Breast epithelium (tissue), 4 donors: Measurements from ENCODE around the gene KCNK3. TPM values are rescaled to one million over a fixed set of nuclear protein-coding genes. Genes with fewer than 3 reads are reported as not detected.

Source experiments
- DNase-seq, 2 donors: peaks; one replicate each; pipeline ENCODE4 v3.0.0-alpha.2; 2019; ENCODE audit warnings: low spot score in 2 of 2
- H3K27ac ChIP-seq, 2 donors: fragments of 200-600 bp; sonication (generic) in 1 of 2; one replicate each; pipeline ENCODE4 v1.5.1; 2016 to 2019; ENCODE audit warnings: mild to moderate bottlenecking in 1 of 2
- H3K27me3 ChIP-seq, 2 donors: fragments of 200-600 bp; sonication (generic) in 1 of 2; one replicate each; pipeline versions ENCODE4 v1.5.1 to v1.6.0; 2017 to 2019; ENCODE audit warnings: control low read depth in 1 of 2, mild to moderate bottlenecking in 1 of 2
- H3K36me3 ChIP-seq: fragments of 200-600 bp; one replicate; pipeline ENCODE4 v1.5.1; 2019
- H3K4me1 ChIP-seq, 2 donors: fragments of 200-600 bp; sonication (generic); one replicate each; pipeline ENCODE4 v1.5.1; 2016 to 2019; ENCODE audit warnings: control low read depth in 1 of 2
- H3K4me3 ChIP-seq, 3 donors: fragments of 200-600 bp; sonication (generic); 1 replicate in 2 of 3; 2 replicates in 1 of 3; pipeline ENCODE4 v1.5.1; 2016 to 2019; ENCODE audit warnings: mild to moderate bottlenecking in 3 of 3, moderate library complexity in 2 of 3
- H3K9me3 ChIP-seq, 2 donors: fragments of 200-600 bp; sonication (generic) in 1 of 2; one replicate each; pipeline ENCODE4 v1.5.1; 2016 to 2019; ENCODE audit warnings: control low read depth in 1 of 2
- POLR2A ChIP-seq: fragments of 450-650 bp; IDR thresholded peaks from one replicate; pipeline ENCODE4 v1.6.1; 2016; ENCODE audit warnings: antibody characterized with exemption, mild to moderate bottlenecking, moderate library complexity
- POLR2AphosphoS5 ChIP-seq, 3 donors: sonication (generic); formaldehyde crosslinking; IDR thresholded peaks; one replicate each; pipeline ENCODE4 v1.6.1; 2017; ENCODE audit warnings: antibody characterized with exemption in 3 of 3
- intact Hi-C: fragments of 100-400 bp; cut with DNase I; formaldehyde crosslinking; loops from one replicate; pipeline ENCODE4 v1.15.1; 2023; ENCODE audit warnings: low total_unique reads
- total RNA-seq, 3 donors: library from RNA; depleted of rRNA; stranded (reverse); fragments of >200 nt; gene quantifications; one replicate each; pipeline ENCODE4 v1.1.0, GENCODE V29; 2016
- TF ChIP-seq, protein P1 (sequence below), 3 donors: fragments of 450-650 bp; IDR thresholded peaks; one replicate each; pipeline ENCODE4 v1.5.1; 2016 to 2017; ENCODE audit warnings: antibody characterized with exemption in 3 of 3, mild to moderate bottlenecking in 3 of 3, moderate library complexity in 3 of 3

Gene KCNK3
- total RNA-seq, 3 donors from 2014 or later, result 0.59 to 2.3 (median 1.4) TPM

- Histone ChIP-seq H3K27ac (no peak overlapping the region), H3K4me3 (no peak overlapping the region), H3K36me3 (no peaks in the 10 kb centered on the region), H3K4me1 (no peaks in the 10 kb centered on the region), H3K27me3 (no peaks in the 10 kb centered on the region), H3K9me3 (no peaks in the 10 kb centered on the region)
- intact Hi-C loops, result no loop called here
- no peak for TF ChIP-seq POLR2AphosphoS5 (IDR thresholded peaks at IDR 0.05)
- TF ChIP-seq, protein P1, sequence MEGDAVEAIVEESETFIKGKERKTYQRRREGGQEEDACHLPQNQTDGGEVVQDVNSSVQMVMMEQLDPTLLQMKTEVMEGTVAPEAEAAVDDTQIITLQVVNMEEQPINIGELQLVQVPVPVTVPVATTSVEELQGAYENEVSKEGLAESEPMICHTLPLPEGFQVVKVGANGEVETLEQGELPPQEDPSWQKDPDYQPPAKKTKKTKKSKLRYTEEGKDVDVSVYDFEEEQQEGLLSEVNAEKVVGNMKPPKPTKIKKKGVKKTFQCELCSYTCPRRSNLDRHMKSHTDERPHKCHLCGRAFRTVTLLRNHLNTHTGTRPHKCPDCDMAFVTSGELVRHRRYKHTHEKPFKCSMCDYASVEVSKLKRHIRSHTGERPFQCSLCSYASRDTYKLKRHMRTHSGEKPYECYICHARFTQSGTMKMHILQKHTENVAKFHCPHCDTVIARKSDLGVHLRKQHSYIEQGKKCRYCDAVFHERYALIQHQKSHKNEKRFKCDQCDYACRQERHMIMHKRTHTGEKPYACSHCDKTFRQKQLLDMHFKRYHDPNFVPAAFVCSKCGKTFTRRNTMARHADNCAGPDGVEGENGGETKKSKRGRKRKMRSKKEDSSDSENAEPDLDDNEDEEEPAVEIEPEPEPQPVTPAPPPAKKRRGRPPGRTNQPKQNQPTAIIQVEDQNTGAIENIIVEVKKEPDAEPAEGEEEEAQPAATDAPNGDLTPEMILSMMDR (IDR thresholded peaks at IDR 0.05), result no peak
- no peak for TF ChIP-seq POLR2A
- DNase-seq, result no peak
Observed at GRCh38 chr2:26738481-26738880, 46.0 kb downstream of the KCNK3 start.

- no peak overlapping the region for H3K4me3 ChIP-seq
- intact Hi-C loops, result no loop called here
- TF ChIP-seq, protein P1 (IDR thresholded peaks at IDR 0.05), result no peak
- TF ChIP-seq POLR2A (no peak), POLR2AphosphoS5 (IDR thresholded peaks at IDR 0.05) (no peak)
Observed at GRCh38 chr2:26739514-26739913, 47.0 kb downstream of the KCNK3 start.

DNA sequence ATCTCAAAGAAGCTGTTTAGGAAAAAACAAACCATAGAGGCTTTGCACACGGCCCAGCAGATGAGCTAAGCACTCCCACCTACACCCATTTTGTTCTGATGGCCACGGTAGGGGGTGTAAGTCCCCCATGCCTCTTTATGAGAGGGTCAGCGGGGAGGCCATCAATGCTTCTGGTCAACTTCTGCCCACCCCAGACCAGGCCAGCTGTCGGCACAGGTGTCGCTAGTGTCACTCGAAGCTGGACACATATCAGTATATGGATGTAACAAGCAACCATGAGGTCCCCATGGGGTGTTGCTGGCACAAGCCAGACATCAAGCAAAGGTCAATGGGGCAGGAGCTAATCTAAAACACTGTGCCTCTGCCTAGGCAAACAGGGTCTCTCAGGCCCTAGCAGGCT lies 47.8 kb downstream of the KCNK3 start:
- Histone ChIP-seq H3K27me3 (no peaks in the 10 kb centered on the region), H3K27ac (no peak overlapping the region), H3K4me1 (no peaks in the 10 kb centered on the region), H3K4me3 (no peak overlapping the region), H3K36me3 (no peaks in the 10 kb centered on the region), H3K9me3 (no peaks in the 10 kb centered on the region)
- TF ChIP-seq, protein P1 (IDR thresholded peaks at IDR 0.05), result no peak
- TF ChIP-seq POLR2AphosphoS5 (IDR thresholded peaks at IDR 0.05), result no peak
- TF ChIP-seq POLR2A, result no peak
- DNase-seq, result no peak
- intact Hi-C loops, result loop anchor here (5.0 kb wide), 1 partner anchor 133 kb away; no protein-coding TSS in a partner anchor

More at GRCh38 chr2:26739514-26739913, 47.0 kb downstream of the KCNK3 start:
- Histone ChIP-seq H3K27ac (no peak overlapping the region), H3K4me1 (no peaks in the 10 kb centered on the region), H3K9me3 (no peaks in the 10 kb centered on the region), H3K27me3 (no peaks in the 10 kb centered on the region), H3K36me3 (no peaks in the 10 kb centered on the region)
- DNase-seq, result no peak

- TF ChIP-seq POLR2A, result no peak
- TF ChIP-seq POLR2AphosphoS5 (IDR thresholded peaks at IDR 0.05), result no peak
- no peak for DNase-seq
- intact Hi-C loops, result loop anchor here (5.0 kb wide), 1 partner anchor 134 kb away; no protein-coding TSS in a partner anchor
Observed at GRCh38 chr2:26740890-26741302, 48.4 kb downstream of the KCNK3 start.

DNA sequence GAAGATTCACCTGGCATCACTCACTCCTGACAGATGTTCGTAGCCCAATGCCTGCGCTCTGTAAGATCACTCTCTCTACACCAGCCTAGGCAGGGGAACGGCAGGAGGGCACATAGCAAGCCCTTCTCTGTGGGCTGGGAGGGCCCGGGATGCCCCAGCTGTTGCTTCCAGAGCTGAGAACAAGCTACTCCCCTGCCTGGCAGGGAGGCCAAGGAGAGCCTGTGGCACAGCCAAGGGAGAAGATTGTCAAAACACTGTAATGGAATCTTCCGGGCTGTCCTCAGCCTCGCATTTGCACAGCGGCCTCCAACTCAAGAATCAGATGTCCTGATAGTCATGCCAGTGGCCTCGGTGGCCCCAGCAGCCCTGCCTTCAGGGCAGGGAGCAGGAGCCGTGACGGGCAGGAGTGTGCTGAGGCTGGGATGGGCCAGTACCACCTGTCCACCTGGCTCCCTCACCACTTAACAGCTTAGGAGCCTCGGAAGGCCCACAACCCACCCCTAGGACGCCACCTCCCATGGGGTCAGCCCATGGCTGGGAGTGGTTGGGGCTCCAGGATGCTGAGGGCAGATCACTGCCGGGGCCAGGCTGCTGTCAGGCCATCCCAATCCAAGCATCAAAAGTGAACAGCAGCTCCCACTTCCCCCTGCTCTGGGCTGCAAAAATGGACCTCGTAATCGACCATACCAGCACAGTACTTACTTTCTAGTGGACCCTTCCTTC lies 49.7 kb downstream of the KCNK3 start:
- Histone ChIP-seq H3K4me1 (no peaks in the 10 kb centered on the region), H3K27me3 (no peaks in the 10 kb centered on the region), H3K27ac (no peak overlapping the region), H3K9me3 (no peaks in the 10 kb centered on the region), H3K4me3 (no peak overlapping the region), H3K36me3 (no peaks in the 10 kb centered on the region)
- intact Hi-C loops, result loop anchor here (5.0 kb wide), 1 partner anchor 135 kb away; no protein-coding TSS in a partner anchor
- TF ChIP-seq POLR2A, result no peak
- TF ChIP-seq POLR2AphosphoS5 (IDR thresholded peaks at IDR 0.05), result no peak
- TF ChIP-seq, protein P1 (IDR thresholded peaks at IDR 0.05), result no peak
- DNase-seq, result no peak

More at GRCh38 chr2:26740890-26741302, 48.4 kb downstream of the KCNK3 start:
- no peaks in the 10 kb centered on the region for H3K9me3 ChIP-seq
- H3K4me3 ChIP-seq, result no peak overlapping the region
- no peaks in the 10 kb centered on the region for H3K27me3 ChIP-seq
- no peaks in the 10 kb centered on the region for H3K4me1 ChIP-seq
- H3K27ac ChIP-seq, result no peak overlapping the region
- no peaks in the 10 kb centered on the region for H3K36me3 ChIP-seq
